ENCODE measurements around the gene SAA4. TPM values are rescaled to one million over a fixed set of nuclear protein-coding genes. Genes with fewer than 3 reads are reported as not detected.
"Not testable (repeated sequence)": the region's sequence is repeated elsewhere in the genome, so short reads cannot be mapped to it uniquely, and the experiment has no call there.

Gene SAA4
- total RNA-seq, 4 donors from 2014 or later: 1.5 TPM; not detected in 3

DNA sequence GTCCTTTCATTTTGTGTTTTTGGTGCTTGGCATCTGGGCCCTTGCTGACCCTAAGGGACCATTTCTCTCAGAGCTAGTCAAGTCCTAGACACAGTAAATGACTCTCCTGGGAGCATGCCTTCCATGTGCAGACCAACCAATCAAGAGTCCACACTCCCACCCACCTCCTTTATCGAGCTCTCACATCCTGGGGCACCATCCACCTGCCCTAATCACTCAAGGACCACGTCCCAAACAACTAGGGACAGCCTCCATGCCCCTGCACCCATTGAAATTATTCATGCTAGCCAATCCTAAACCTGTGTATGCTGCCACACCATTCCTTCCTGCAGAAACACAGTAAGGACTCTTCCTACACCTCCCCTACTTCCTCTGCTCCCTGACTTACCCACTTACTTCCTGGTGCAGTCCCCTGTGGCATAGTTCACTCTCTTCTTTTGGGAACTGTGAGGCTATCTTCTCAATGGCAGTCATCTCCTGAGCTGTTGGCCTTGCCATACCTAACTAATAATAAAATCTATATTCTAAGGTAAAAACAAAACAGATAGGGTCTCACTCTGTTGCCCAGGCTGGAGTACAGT is 18.3 kb upstream of the SAA4 start:
- 50 to 66% methylated on average over 2 of the region's 2 CpGs for WGBS, 2 donors (ENCODE audit: low coverage in 1 of 2)
- no peak for TF ChIP-seq EP300 (IDR thresholded peaks at IDR 0.05)
- no peak for TF ChIP-seq POLR2AphosphoS5 (IDR thresholded peaks at IDR 0.05)
- TF ChIP-seq POLR2A (IDR thresholded peaks at IDR 0.05): no peak
- no peak for TF ChIP-seq CTCF (IDR thresholded peaks at IDR 0.05)
- no peak for ATAC-seq
- no peaks in the 10 kb centered on the region for H3K4me1 ChIP-seq
- no peak overlapping the region for H3K4me3 ChIP-seq
- H3K27me3 ChIP-seq: peaks cover 13% of the 10 kb centered on the region
- H3K36me3 ChIP-seq: no peaks in the 10 kb centered on the region
- no peaks in the 10 kb centered on the region for H3K9me3 ChIP-seq
- H3K27ac ChIP-seq: no peak overlapping the region

DNA sequence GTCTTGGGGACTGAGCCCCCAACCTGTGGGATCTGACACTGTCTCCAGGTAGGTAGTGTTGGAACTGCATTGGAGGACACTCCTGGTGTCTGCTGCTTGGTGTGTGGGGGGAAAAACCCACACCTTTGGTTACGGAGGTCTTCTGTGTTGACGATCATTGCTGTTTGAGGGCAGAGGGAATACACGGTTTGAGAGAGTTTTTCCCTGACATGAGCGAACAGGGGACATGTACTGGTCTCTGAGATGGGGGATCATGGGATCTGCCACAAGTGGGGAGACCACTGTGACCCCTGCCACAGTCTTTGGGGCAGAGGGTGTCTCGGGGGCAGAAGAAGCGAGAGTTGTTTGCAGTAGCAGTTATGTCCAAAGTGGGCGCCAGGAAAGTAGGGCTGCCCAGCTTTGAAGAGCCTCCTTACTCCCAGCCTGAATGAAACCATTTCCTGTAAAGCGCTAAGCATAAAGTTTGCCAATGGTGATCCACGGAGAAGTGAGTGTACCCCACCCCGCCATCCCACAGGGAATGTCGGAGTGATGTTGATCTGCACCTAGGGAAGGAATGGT is 17.3 kb upstream of the SAA4 start:
- WGBS, 2 donors (ENCODE audit: low coverage in 1 of 2): 68 to 86% methylated on average over 6 to 8 of the region's 11 CpGs

GRCh38 chr11:18253233-18253632 is 16.6 kb upstream of the SAA4 start:
- no peaks in the 10 kb centered on the region for H3K9me3 ChIP-seq
- ATAC-seq: no peak
- H3K27ac ChIP-seq: no peak overlapping the region
- H3K4me3 ChIP-seq: no peak overlapping the region
- peaks cover 13% of the 10 kb centered on the region for H3K27me3 ChIP-seq
- H3K36me3 ChIP-seq: no peaks in the 10 kb centered on the region
- TF ChIP-seq POLR2AphosphoS5 (IDR thresholded peaks at IDR 0.05): no peak
- no peak for TF ChIP-seq EP300 (IDR thresholded peaks at IDR 0.05)
- TF ChIP-seq POLR2A (IDR thresholded peaks at IDR 0.05): no peak
- no peak for TF ChIP-seq CTCF (IDR thresholded peaks at IDR 0.05)
- WGBS, 2 donors (ENCODE audit: low coverage in 1 of 2): 77 to 80% methylated on average over 3 of the region's 3 CpGs
- no peaks in the 10 kb centered on the region for H3K4me1 ChIP-seq

More for the DNA sequence above, 17.3 kb upstream of the SAA4 start:
- ATAC-seq: no peak
- no peaks in the 10 kb centered on the region for H3K4me1 ChIP-seq
- H3K27me3 ChIP-seq: peaks cover 13% of the 10 kb centered on the region
- TF ChIP-seq POLR2A (IDR thresholded peaks at IDR 0.05): no peak
- no peak for TF ChIP-seq POLR2AphosphoS5 (IDR thresholded peaks at IDR 0.05)
- TF ChIP-seq EP300 (IDR thresholded peaks at IDR 0.05): no peak
- TF ChIP-seq CTCF (IDR thresholded peaks at IDR 0.05): no peak
- no peaks in the 10 kb centered on the region for H3K9me3 ChIP-seq
- H3K4me3 ChIP-seq: no peak overlapping the region
- H3K27ac ChIP-seq: no peak overlapping the region
- no peaks in the 10 kb centered on the region for H3K36me3 ChIP-seq

- H3K27me3 ChIP-seq: peaks cover 3% of the 10 kb centered on the region
- no peak for TF ChIP-seq POLR2AphosphoS5 (IDR thresholded peaks at IDR 0.05)
- TF ChIP-seq EP300 (IDR thresholded peaks at IDR 0.05): no peak
- no peak for TF ChIP-seq CTCF (IDR thresholded peaks at IDR 0.05)
- TF ChIP-seq POLR2A (IDR thresholded peaks at IDR 0.05): no peak
- H3K9me3 ChIP-seq: no peaks in the 10 kb centered on the region
- ATAC-seq: no peak
- H3K4me1 ChIP-seq: no peaks in the 10 kb centered on the region
- 73% methylated on average over 2 of the region's 5 CpGs; no CpG with 5 or more reads in 1 of the 2 donors for WGBS, 2 donors (ENCODE audit: low coverage in 1 of 2)
- no peaks in the 10 kb centered on the region for H3K36me3 ChIP-seq
- H3K4me3 ChIP-seq: no peak within 1 kb of the TSS
- no peak within 1 kb of the TSS for H3K27ac ChIP-seq
Observed at GRCh38 chr11:18248561-18248960, 12.0 kb upstream of the SAA4 start, which contains the start of gene SAA2. TSS of gene SAA2 (minus strand) at chr11:18248668. CDS start at chr11:18248011, 657 bp downstream.

DNA sequence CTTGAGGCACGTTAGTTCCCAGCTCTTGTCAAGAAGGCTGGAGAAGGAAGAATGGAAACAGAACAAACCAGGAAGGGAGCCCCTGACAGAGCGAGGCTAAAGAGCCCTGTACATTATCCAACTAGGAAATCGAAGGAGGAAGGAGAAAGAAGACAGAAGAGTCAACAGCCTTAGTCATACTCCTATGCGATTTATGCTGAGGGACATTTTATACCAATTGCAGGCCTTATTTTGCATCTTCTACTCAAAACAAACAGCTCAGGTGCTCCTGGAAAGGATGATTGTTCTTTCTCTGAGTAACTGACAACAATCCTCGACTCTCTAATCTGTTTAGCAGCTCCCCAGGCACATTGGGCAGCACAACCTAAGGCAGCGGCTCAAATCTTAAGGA is 10.6 kb upstream of the SAA4 start:
- WGBS, 2 donors (ENCODE audit: low coverage in 1 of 2): 75 to 86% methylated on average over 1 to 2 of the region's 6 CpGs
- not testable (repeated sequence) for H3K27me3 ChIP-seq, H3K4me3 ChIP-seq

DNA sequence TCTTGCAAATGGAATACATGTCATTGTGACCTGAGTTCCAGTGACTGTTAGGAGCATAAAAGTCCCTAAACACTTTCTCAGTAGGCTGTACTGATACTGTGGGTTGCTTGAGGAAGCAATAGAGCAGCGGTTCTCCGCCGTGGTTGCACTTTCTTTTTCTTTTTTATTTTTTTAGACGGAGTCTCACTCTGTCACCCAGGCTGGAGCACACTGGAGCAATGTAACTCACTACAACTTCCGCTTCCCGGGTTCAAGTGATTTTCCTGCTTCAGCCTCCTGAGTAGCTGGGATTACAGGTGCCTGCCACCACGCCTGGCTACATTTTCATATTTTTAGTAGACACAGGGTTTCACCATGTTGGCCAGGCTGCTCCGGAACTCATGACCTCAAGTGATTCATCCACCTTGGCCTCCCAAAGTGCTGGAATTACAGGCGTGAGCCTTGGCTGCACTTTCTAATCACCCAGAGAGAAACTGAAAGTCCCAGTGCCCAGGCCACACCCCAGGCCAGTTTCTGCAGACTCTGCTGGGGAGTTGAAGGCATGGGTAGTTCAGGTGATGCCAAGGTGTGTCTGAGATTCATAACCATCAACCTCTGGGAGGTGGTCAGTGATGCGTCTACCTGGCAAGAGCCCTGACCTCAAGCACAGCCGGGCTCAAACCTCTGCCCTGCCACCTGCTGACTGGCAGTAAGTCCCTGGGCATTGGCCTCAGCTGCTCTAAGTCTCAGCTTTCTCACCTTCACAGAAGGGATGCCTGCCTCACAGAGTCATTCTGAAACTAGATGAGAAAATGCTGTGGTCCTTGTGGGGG is 10.0 kb upstream of the SAA4 start:
- not testable (repeated sequence) for H3K9me3 ChIP-seq, H3K4me1 ChIP-seq, H3K4me3 ChIP-seq, ATAC-seq, H3K27ac ChIP-seq, H3K27me3 ChIP-seq, H3K36me3 ChIP-seq
- 78 to 81% methylated on average over 7 to 8 of the region's 11 CpGs for WGBS, 2 donors (ENCODE audit: low coverage in 1 of 2)

More for the DNA sequence above, 10.6 kb upstream of the SAA4 start:
- H3K4me1 ChIP-seq, H3K36me3 ChIP-seq, ATAC-seq, H3K9me3 ChIP-seq, H3K27ac ChIP-seq: not testable (repeated sequence)

Data from gastroesophageal sphincter (tissue), 4 donors.